Activated CD8-positive, alpha-beta memory T cell treated with anti-CD3 and anti-CD28 coated beads for 4 hours (primary cell): Measurements from ENCODE around the gene GOLGA6A.

Experiments
- DNase-seq, 2 donors: peaks; one replicate each; pipeline ENCODE4 v3.0.0-alpha.2; 2020; ENCODE audit warnings: low read depth in 2 of 2

Gene GOLGA6A

GRCh38 chr15:74036271-74037170 is 45.8 kb downstream of the GOLGA6A start:
- DNase-seq: no peak

GRCh38 chr15:74035121-74036017 is 47.0 kb downstream of the GOLGA6A start:
- DNase-seq: no peak

- DNase-seq: no peak
These were observed 48.1 kb downstream of the GOLGA6A start for GRCh38 chr15:74034206-74034755.

- DNase-seq: no peak
These were observed 49.5 kb downstream of the GOLGA6A start for GRCh38 chr15:74032606-74033561.

GRCh38 chr15:74032046-74032445 is 50.3 kb downstream of the GOLGA6A start:
- no peak for DNase-seq

GRCh38 chr15:74028646-74029045 is 53.7 kb downstream of the GOLGA6A start:
- no peak for DNase-seq

GRCh38 chr15:74027688-74028087 is 54.7 kb downstream of the GOLGA6A start:
- no peak for DNase-seq

- DNase-seq: no peak
These were observed 56.9 kb downstream of the GOLGA6A start for GRCh38 chr15:74025436-74025835.

GRCh38 chr15:74024687-74025086 is 57.7 kb downstream of the GOLGA6A start:
- DNase-seq: no peak

GRCh38 chr15:74022706-74023470 is 59.5 kb downstream of the GOLGA6A start:
- no peak for DNase-seq
